Measurements from ENCODE around the gene KIAA1217. TPM values are rescaled to one million over a fixed set of nuclear protein-coding genes. Genes with fewer than 3 reads are reported as not detected.

Gene KIAA1217
- total RNA-seq, 1 experiment from 2014 or later: 7.8 TPM

DNA sequence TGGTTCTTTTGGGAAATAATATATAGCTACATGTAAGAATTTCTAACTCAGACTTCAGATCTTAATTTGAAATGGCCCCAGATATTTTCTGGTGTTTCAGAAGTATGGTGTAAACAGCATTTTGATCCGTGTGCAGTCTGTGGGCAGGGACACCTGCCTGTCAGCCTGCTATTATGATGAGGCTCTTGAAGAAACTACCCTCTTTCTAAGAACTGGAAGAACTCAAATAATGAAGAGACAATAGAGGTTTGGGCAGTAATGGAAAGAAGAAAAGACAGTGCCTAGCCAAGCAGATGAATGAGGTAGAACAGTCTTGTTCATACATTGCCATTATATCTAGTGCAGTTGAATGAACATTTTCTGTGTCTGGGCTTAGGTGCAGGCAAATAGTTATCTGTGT is 258.2 kb downstream of the KIAA1217 start:
- POLR2A ChIA-PET: no interaction called here
- RAD21 ChIA-PET (ENCODE audit: low non-redundant PET in 1 of 2, low total read pairs in 2 of 2, uncharacterized antibody in 2 of 2, unreplicated experiment in 2 of 2): no interaction called here
- no peak overlapping the region for H3K27ac ChIP-seq (ENCODE audit: low read depth, low read length)
- no peaks in the 10 kb centered on the region for H3K36me3 ChIP-seq (ENCODE audit: control insufficient read depth in 1 of 2, insufficient read depth in 2 of 2, low read length in 2 of 2)
- no peaks in the 10 kb centered on the region for H3K27me3 ChIP-seq (ENCODE audit: insufficient read depth, low read length)
- DNase-seq (ENCODE audit: low read depth, low spot score) (no peak), ATAC-seq (no peak)
- no TSS peak for BruUV-seq (replicated peaks)
- H3K4me3 ChIP-seq (replicated peaks in 1 of 2; ENCODE audit: low read depth in 1 of 2, low read length in 2 of 2): peak overlapping the region; percentile 49 to 59
- H3K9ac ChIP-seq (ENCODE audit: low read length): peak overlapping the region; percentile 54
- intact Hi-C loops (cut with micrococcal nuclease): loop anchor here (2.0 kb wide), 1 partner anchor 16 kb away; no protein-coding TSS in a partner anchor
- no peaks in the 10 kb centered on the region for H3K9me2 ChIP-seq (ENCODE audit: insufficient read depth)
- no peaks in the 10 kb centered on the region for H3K79me2 ChIP-seq (ENCODE audit: insufficient read depth, low read length)
- CTCF ChIA-PET: no interaction called here
- TF ChIP-seq JUND (IDR thresholded peaks at IDR 0.05) (no peak), POLR2AphosphoS5 (IDR thresholded peaks at IDR 0.05; ENCODE audit: low read depth, low read length) (no peak), ELF1 (IDR thresholded peaks at IDR 0.05; ENCODE audit: borderline replicate concordance, low read depth) (no peak), ZBTB33 (IDR thresholded peaks at IDR 0.05; ENCODE audit: extremely low read depth, insufficient replicate concordance, low read length) (no peak), YY1 (IDR thresholded peaks at IDR 0.05; ENCODE audit: extremely low read depth, insufficient replicate concordance, low read depth, low read length) (no peak), EZH2 (IDR thresholded peaks at IDR 0.05) (no peak), ZFX (IDR thresholded peaks at IDR 0.05) (no peak), SP1 (IDR thresholded peaks at IDR 0.05; ENCODE audit: low read depth) (no peak), SRF (IDR thresholded peaks at IDR 0.05; ENCODE audit: low read depth) (no peak), CBX3 (IDR thresholded peaks at IDR 0.05; ENCODE audit: low read depth) (no peak), SIN3A (IDR thresholded peaks at IDR 0.05; ENCODE audit: low read depth) (no peak), TCF7L2 (IDR thresholded peaks at IDR 0.05; ENCODE audit: borderline replicate concordance, extremely low read depth, insufficient read depth, insufficient read length) (no peak)
- TF ChIP-seq, protein P1, sequence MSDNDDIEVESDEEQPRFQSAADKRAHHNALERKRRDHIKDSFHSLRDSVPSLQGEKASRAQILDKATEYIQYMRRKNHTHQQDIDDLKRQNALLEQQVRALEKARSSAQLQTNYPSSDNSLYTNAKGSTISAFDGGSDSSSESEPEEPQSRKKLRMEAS (IDR thresholded peaks at IDR 0.05): no peak
- TF ChIP-seq, protein P2, sequence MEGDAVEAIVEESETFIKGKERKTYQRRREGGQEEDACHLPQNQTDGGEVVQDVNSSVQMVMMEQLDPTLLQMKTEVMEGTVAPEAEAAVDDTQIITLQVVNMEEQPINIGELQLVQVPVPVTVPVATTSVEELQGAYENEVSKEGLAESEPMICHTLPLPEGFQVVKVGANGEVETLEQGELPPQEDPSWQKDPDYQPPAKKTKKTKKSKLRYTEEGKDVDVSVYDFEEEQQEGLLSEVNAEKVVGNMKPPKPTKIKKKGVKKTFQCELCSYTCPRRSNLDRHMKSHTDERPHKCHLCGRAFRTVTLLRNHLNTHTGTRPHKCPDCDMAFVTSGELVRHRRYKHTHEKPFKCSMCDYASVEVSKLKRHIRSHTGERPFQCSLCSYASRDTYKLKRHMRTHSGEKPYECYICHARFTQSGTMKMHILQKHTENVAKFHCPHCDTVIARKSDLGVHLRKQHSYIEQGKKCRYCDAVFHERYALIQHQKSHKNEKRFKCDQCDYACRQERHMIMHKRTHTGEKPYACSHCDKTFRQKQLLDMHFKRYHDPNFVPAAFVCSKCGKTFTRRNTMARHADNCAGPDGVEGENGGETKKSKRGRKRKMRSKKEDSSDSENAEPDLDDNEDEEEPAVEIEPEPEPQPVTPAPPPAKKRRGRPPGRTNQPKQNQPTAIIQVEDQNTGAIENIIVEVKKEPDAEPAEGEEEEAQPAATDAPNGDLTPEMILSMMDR (IDR thresholded peaks at IDR 0.05 in 2 of 3, conservative IDR thresholded peaks at IDR 0.05 in 1 of 3; ENCODE audit: borderline replicate concordance in 1 of 3, insufficient read depth in 1 of 3, low read depth in 2 of 3, low read length in 2 of 3): no peak
- H4K20me1 ChIP-seq (ENCODE audit: insufficient read depth): no peaks in the 10 kb centered on the region
- H3K4me1 ChIP-seq (ENCODE audit: control insufficient read depth in 1 of 2, insufficient read depth in 2 of 2, low read length in 2 of 2): peaks cover 7 to 27% of the 10 kb centered on the region in 2 experiments; a peak in 3 of 4 replicates
- H3K4me2 ChIP-seq (ENCODE audit: low read length): peak overlapping the region; percentile 73
- peak overlapping the region; percentile 20 for H2AFZ ChIP-seq (ENCODE audit: low read depth, low read length, poor library complexity, severe bottlenecking)
- H3K9me3 ChIP-seq (ENCODE audit: control insufficient read depth in 1 of 2, insufficient read depth in 1 of 2, low read depth in 1 of 2, low read length in 2 of 2): no peaks in the 10 kb centered on the region
